Thyroid gland (tissue), 4 donors: ENCODE measurements around the gene SCFD2.

Source experiments
- CTCF ChIP-seq, 6 experiments: fragments of 200-600 bp in 3 of 6; fragments of 450-650 bp in 3 of 6; sonication (generic) in 3 of 6; IDR thresholded peaks; one replicate each; pipeline ENCODE4 v1.5.1; 2016 to 2019; ENCODE audit warnings: antibody characterized with exemption in 6 of 6, mild to moderate bottlenecking in 2 of 6, inconsistent platforms in 1 of 6, moderate library complexity in 1 of 6
- POLR2A ChIP-seq, 2 donors: fragments of 450-650 bp; IDR thresholded peaks; one replicate each; pipeline ENCODE4 v1.6.1; 2017; ENCODE audit warnings: antibody characterized with exemption in 2 of 2, mild to moderate bottlenecking in 2 of 2, moderate library complexity in 1 of 2

- TF ChIP-seq CTCF (IDR thresholded peaks at IDR 0.05) (no peak), POLR2A (IDR thresholded peaks at IDR 0.05) (no peak)
Observed at GRCh38 chr4:52873861-52874343, 492.0 kb downstream of the SCFD2 start.
